Uterus (tissue), 2 donors: ENCODE measurements around the gene TRIM37.

Source experiments
- CTCF ChIP-seq, 4 experiments: fragments of 200-600 bp in 2 of 4; fragments of 450-650 bp in 2 of 4; sonication (generic) in 2 of 4; IDR thresholded peaks; one replicate each; pipeline ENCODE4 v1.5.1; 2016 to 2019; ENCODE audit warnings: antibody characterized with exemption in 4 of 4, mild to moderate bottlenecking in 2 of 4, moderate library complexity in 1 of 4
- POLR2A ChIP-seq, 2 donors: fragments of 450-650 bp; IDR thresholded peaks; one replicate each; pipeline ENCODE4 v1.6.1; 2016; ENCODE audit warnings: antibody characterized with exemption in 2 of 2, mild to moderate bottlenecking in 1 of 2, moderate library complexity in 1 of 2

- no peak for TF ChIP-seq POLR2A (IDR thresholded peaks at IDR 0.05)
- no peak for TF ChIP-seq CTCF (IDR thresholded peaks at IDR 0.05)
Measured at GRCh38 chr17:58944166-58944565, 162.5 kb downstream of the TRIM37 start.
